Endodermal cell (in vitro differentiated cells): ENCODE measurements around the gene SUN1. TPM values are rescaled to one million over a fixed set of nuclear protein-coding genes. Genes with fewer than 3 reads are reported as not detected.

Experiments
- total RNA-seq, 2 donors: library from RNA; stranded (reverse); fragmentation: NEBNext Ultra II Directional in 1 of 2; extraction: Animal tissue kit (Norgen Biotek cat#: 25700) in 1 of 2; gene quantifications; 2 replicates in 1 of 2; 3 replicates in 1 of 2; pipeline ENCODE4 v1.2.1, GENCODE V29; 2021

The SUN1 gene
- total RNA-seq, 2 donors from 2014 or later: 133 to 136 TPM

Other genes with a start within 250 kb of the SUN1 start
- 10 to 100 TPM; 54.2 to 54.3 TPM for gene DNAAF5, start 105.8 kb upstream of the SUN1 start, total RNA-seq
- gene PRKAR1B, start 105.2 kb upstream of the SUN1 start, total RNA-seq: 10 to 100 TPM; 33.5 to 43.2 TPM
- gene GET4, start 44.1 kb downstream of the SUN1 start, total RNA-seq: 10 to 100 TPM; 73.3 to 84.3 TPM
- 1 to 10 TPM; 3.8 to 6.5 TPM for gene ADAP1, start 122.2 kb downstream of the SUN1 start, total RNA-seq
- gene COX19, start 143.1 kb downstream of the SUN1 start, total RNA-seq: 10 to 100 TPM; 15.0 to 18.5 TPM
- gene CYP2W1, start 150.7 kb downstream of the SUN1 start, total RNA-seq: not detected
- gene GPR146, start 212.1 kb downstream of the SUN1 start, total RNA-seq: under 1 TPM; 0.66 to 0.75 TPM